Astrocyte (in vitro differentiated cells and primary cell): Measurements from ENCODE around the gene AGPS. TPM values are rescaled to one million over a fixed set of nuclear protein-coding genes. Genes with fewer than 3 reads are reported as not detected.

Source experiments
- DNase-seq: peaks from one replicate; pipeline ENCODE4 v3.0.0-alpha.2; 2010; ENCODE audit warnings: low read depth
- FAIRE-seq: peaks from 2 replicates; lab custom pipeline; 2011; peaks lifted over from hg19 to GRCh38; lab: Jason Lieb, UNC
- H2AFZ ChIP-seq: 2 replicates; pipeline ENCODE4 v1.6.0; 2012; ENCODE audit warnings: low read depth, low read length, inconsistent platforms
- H3K27ac ChIP-seq: 2 replicates; pipeline ENCODE4 v1.5.1; 2011; ENCODE audit warnings: low read depth, low read length, inconsistent platforms
- H3K27me3 ChIP-seq: 2 replicates; pipeline ENCODE4 v1.6.0; 2011; ENCODE audit warnings: low read length, inconsistent platforms; ENCODE audit not compliant: insufficient read depth
- H3K36me3 ChIP-seq: 2 replicates; pipeline ENCODE4 v1.5.1; 2011; ENCODE audit warnings: low read length, inconsistent platforms; ENCODE audit not compliant: insufficient read depth
- H3K4me1 ChIP-seq: 2 replicates; pipeline ENCODE4 v1.5.1; 2011; ENCODE audit warnings: low read length, inconsistent platforms; ENCODE audit not compliant: insufficient read depth
- H3K4me2 ChIP-seq: 2 replicates; pipeline ENCODE4 v1.6.0; 2012; ENCODE audit warnings: low read length, inconsistent platforms
- H3K4me3 ChIP-seq: 2 replicates; pipeline ENCODE4 v1.5.1; 2011; ENCODE audit warnings: low read depth, mild to moderate bottlenecking, low read length, inconsistent platforms; ENCODE audit not compliant: insufficient read depth
- H3K79me2 ChIP-seq: 2 replicates; pipeline ENCODE4 v1.6.0; 2012; ENCODE audit warnings: mild to moderate bottlenecking, low read length, inconsistent platforms; ENCODE audit not compliant: insufficient read depth
- H3K9ac ChIP-seq: 2 replicates; pipeline ENCODE4 v1.6.0; 2012; ENCODE audit warnings: mild to moderate bottlenecking, low read length, inconsistent platforms
- H3K9me3 ChIP-seq: 2 replicates; pipeline ENCODE4 v1.5.1; 2012; ENCODE audit warnings: low read depth, mild to moderate bottlenecking, low read length, inconsistent platforms; ENCODE audit not compliant: insufficient read depth
- H4K20me1 ChIP-seq: 2 replicates; pipeline ENCODE4 v1.6.0; 2012; ENCODE audit warnings: low read length, inconsistent platforms; ENCODE audit not compliant: insufficient read depth
- H3K27ac Mint-ChIP-seq: one replicate; pipeline ENCODE4 v1.8.0; 2021; ENCODE audit warnings: mild to moderate bottlenecking, mixed read lengths; ENCODE audit not compliant: unreplicated experiment
- H3K27me3 Mint-ChIP-seq: one replicate; pipeline ENCODE4 v1.8.0; 2021; ENCODE audit warnings: low read depth, mixed read lengths; ENCODE audit not compliant: unreplicated experiment
- H3K36me3 Mint-ChIP-seq: one replicate; pipeline ENCODE4 v1.8.0; 2021; ENCODE audit warnings: low read depth, mixed read lengths; ENCODE audit not compliant: unreplicated experiment
- H3K4me1 Mint-ChIP-seq: one replicate; pipeline ENCODE4 v1.8.0; 2021; ENCODE audit warnings: low read depth, mixed read lengths; ENCODE audit not compliant: unreplicated experiment
- H3K4me3 Mint-ChIP-seq: one replicate; pipeline ENCODE4 v1.8.0; 2021; ENCODE audit warnings: mild to moderate bottlenecking, moderate library complexity, mixed read lengths; ENCODE audit not compliant: unreplicated experiment
- H3K9me3 Mint-ChIP-seq: one replicate; pipeline ENCODE4 v1.8.0; 2021; ENCODE audit warnings: mild to moderate bottlenecking, mixed read lengths; ENCODE audit not compliant: unreplicated experiment
- EZH2 ChIP-seq: IDR thresholded peaks from 2 replicates; pipeline ENCODE4 v1.6.1; 2012; ENCODE audit warnings: mild to moderate bottlenecking, low read length, inconsistent platforms; ENCODE audit not compliant: insufficient read depth
- total RNA-seq: library from RNA; stranded (reverse); gene quantifications from 2 replicates; pipeline ENCODE4 v1.2.1, GENCODE V29; 2021
- TF ChIP-seq, protein P1 (sequence below): IDR thresholded peaks from 2 replicates; pipeline ENCODE4 v1.5.1; 2011; ENCODE audit warnings: low read depth, mild to moderate bottlenecking, inconsistent platforms, low read length, moderate library complexity; ENCODE audit not compliant: insufficient read depth

The AGPS gene
- total RNA-seq, 1 donor from 2014 or later: 66.2 TPM

DNA sequence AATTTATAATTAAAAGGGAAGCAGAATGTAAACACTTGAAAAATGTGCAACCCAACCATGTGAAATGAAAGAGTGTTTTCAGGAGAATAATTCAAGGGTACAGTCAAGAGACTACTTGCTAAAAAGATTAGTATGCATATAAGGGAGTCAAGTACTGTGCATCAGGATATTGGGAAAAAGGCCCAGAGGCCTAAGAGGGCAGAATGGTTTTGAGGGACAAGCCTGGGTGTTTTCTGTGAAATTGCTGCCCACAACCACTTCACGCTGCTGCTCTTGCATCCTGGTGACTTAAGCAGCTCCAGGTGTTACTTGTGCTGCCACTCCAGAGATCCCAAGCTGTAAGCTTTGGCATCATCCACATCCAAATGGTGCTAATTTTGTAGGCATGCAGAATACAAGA lies 165.2 kb downstream of the AGPS start:
- no peaks in the 10 kb centered on the region for H3K27me3 ChIP-seq
- no peaks in the 10 kb centered on the region for H3K27me3 Mint-ChIP-seq
- peaks cover 5% of the 10 kb centered on the region for H3K36me3 Mint-ChIP-seq
- H4K20me1 ChIP-seq: no peaks in the 10 kb centered on the region
- H3K79me2 ChIP-seq: no peaks in the 10 kb centered on the region
- no peaks in the 10 kb centered on the region for H3K4me1 ChIP-seq
- no peak overlapping the region for H3K4me2 ChIP-seq
- DNase-seq (no peak), FAIRE-seq (no peak)
- H3K36me3 ChIP-seq: no peaks in the 10 kb centered on the region
- H3K27ac ChIP-seq: no peak overlapping the region
- peaks cover 8% of the 10 kb centered on the region for H3K9me3 Mint-ChIP-seq
- TF ChIP-seq EZH2: no peak
- TF ChIP-seq, protein P1, sequence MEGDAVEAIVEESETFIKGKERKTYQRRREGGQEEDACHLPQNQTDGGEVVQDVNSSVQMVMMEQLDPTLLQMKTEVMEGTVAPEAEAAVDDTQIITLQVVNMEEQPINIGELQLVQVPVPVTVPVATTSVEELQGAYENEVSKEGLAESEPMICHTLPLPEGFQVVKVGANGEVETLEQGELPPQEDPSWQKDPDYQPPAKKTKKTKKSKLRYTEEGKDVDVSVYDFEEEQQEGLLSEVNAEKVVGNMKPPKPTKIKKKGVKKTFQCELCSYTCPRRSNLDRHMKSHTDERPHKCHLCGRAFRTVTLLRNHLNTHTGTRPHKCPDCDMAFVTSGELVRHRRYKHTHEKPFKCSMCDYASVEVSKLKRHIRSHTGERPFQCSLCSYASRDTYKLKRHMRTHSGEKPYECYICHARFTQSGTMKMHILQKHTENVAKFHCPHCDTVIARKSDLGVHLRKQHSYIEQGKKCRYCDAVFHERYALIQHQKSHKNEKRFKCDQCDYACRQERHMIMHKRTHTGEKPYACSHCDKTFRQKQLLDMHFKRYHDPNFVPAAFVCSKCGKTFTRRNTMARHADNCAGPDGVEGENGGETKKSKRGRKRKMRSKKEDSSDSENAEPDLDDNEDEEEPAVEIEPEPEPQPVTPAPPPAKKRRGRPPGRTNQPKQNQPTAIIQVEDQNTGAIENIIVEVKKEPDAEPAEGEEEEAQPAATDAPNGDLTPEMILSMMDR: no peak
- H3K9ac ChIP-seq: no peak overlapping the region
- no peak overlapping the region for H2AFZ ChIP-seq
- no peaks in the 10 kb centered on the region for H3K9me3 ChIP-seq
- no peak overlapping the region for H3K27ac Mint-ChIP-seq
- no peak overlapping the region for H3K4me3 ChIP-seq
- peaks cover 2% of the 10 kb centered on the region for H3K4me1 Mint-ChIP-seq
- no peak overlapping the region for H3K4me3 Mint-ChIP-seq

DNA sequence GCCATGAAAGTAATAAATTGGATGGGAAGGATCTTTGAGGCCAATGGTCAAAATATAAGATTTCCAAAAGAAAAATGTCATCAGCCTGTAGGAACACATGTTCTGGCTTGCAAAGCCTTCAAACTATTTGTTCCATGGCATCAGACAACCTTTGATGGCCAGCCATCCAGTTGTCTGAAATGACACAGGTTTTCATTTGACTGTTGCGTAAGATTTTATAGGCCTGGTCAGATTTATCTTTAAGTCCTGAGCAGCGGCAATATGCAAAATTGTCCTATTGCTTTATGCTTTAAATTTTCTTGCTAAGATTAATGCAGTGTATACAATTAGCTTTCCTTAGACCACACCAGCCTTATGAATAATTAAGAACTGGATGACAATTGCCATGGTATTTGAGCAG lies 167.1 kb downstream of the AGPS start:
- H3K9me3 Mint-ChIP-seq: peaks cover 8% of the 10 kb centered on the region
- H3K36me3 Mint-ChIP-seq: peaks cover 5% of the 10 kb centered on the region
- no peak overlapping the region for H3K4me3 Mint-ChIP-seq
- Histone ChIP-seq H3K4me1 (no peaks in the 10 kb centered on the region), H3K79me2 (no peaks in the 10 kb centered on the region), H3K9me3 (no peaks in the 10 kb centered on the region), H3K27me3 (no peaks in the 10 kb centered on the region), H3K36me3 (no peaks in the 10 kb centered on the region), H3K9ac (no peak overlapping the region), H4K20me1 (no peaks in the 10 kb centered on the region), H3K4me3 (no peak overlapping the region), H3K4me2 (no peak overlapping the region), H2AFZ (no peak overlapping the region), H3K27ac (no peak overlapping the region)
- DNase-seq: no peak
- no peaks in the 10 kb centered on the region for H3K27me3 Mint-ChIP-seq
- no peak overlapping the region for H3K27ac Mint-ChIP-seq
- FAIRE-seq: no peak
- H3K4me1 Mint-ChIP-seq: no peaks in the 10 kb centered on the region
- no peak for TF ChIP-seq EZH2
- TF ChIP-seq, protein P1: no peak

DNA sequence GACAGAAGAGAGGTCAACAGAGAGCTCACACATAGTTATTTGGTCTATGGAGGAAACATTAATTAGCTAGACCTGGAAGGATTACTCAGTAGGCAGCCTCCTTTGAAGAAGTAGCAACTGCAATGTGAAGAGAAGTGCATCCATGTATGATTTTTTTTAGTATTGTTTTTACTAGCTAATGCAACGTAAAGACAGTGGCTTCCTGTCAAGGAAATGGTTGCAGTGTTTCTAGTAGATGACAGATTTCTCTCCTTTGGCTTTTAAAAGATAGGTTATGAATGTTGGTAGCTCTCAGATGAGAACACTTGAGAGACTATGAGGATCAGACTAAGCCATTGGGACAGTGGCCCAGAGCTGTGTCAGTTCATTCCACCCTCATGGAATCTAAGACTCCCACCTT lies 175.8 kb downstream of the AGPS start:
- no peak for FAIRE-seq
- no peaks in the 10 kb centered on the region for H4K20me1 ChIP-seq
- no peak overlapping the region for H3K4me2 ChIP-seq
- Mint-ChIP-seq H3K4me3 (no peak overlapping the region), H3K9me3 (no peaks in the 10 kb centered on the region), H3K27me3 (peaks cover 7% of the 10 kb centered on the region), H3K4me1 (peaks cover 5% of the 10 kb centered on the region), H3K36me3 (no peaks in the 10 kb centered on the region), H3K27ac (no peak overlapping the region)
- no peak overlapping the region for H2AFZ ChIP-seq
- H3K27ac ChIP-seq: no peak overlapping the region
- H3K4me1 ChIP-seq: no peaks in the 10 kb centered on the region
- H3K36me3 ChIP-seq: no peaks in the 10 kb centered on the region
- H3K27me3 ChIP-seq: no peaks in the 10 kb centered on the region
- H3K4me3 ChIP-seq: no peak overlapping the region
- H3K9ac ChIP-seq: no peak overlapping the region
- H3K79me2 ChIP-seq: no peaks in the 10 kb centered on the region
- H3K9me3 ChIP-seq: no peaks in the 10 kb centered on the region
- TF ChIP-seq, protein P1: no peak
- TF ChIP-seq EZH2: no peak
- DNase-seq: no peak
